GM21381 (cell line): ENCODE data around the gene BCL7C.
A peak's percentile ranks its signal among the peaks of the same experiment; 100 is the strongest.

ENCODE experiments used
- ATAC-seq: cut with Tn5 transposase; IDR thresholded peaks from one replicate; pipeline ENCODE4 v1.9.1; 2021; ENCODE audit warnings: mild to moderate bottlenecking, moderate library complexity; ENCODE audit not compliant: unreplicated experiment

The BCL7C gene

GRCh38 chr16:30922960-30923535 is 29.2 kb upstream of the BCL7C start:
- peak; percentile 64 for ATAC-seq

GRCh38 chr16:30922420-30922959 is 28.6 kb upstream of the BCL7C start:
- peak; percentile 67 for ATAC-seq

- ATAC-seq, result peak; percentile 1
These were observed 28.0 kb upstream of the BCL7C start for GRCh38 chr16:30921748-30922419.

DNA sequence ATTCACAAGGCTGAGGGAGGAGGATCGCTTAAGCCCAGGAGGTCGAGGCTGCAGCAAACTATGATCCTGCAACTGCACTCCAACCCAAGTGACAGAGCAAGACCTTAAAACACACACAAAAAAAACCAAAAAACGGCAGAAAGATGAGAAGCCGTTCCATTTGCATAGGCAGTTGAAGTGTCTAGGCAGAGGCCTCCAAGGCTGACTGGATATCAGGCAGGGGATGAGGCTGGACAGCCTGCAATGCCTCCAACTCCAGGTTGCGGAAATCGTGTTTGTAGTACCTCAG is 27.5 kb upstream of the BCL7C start:
- ATAC-seq, result no peak

DNA sequence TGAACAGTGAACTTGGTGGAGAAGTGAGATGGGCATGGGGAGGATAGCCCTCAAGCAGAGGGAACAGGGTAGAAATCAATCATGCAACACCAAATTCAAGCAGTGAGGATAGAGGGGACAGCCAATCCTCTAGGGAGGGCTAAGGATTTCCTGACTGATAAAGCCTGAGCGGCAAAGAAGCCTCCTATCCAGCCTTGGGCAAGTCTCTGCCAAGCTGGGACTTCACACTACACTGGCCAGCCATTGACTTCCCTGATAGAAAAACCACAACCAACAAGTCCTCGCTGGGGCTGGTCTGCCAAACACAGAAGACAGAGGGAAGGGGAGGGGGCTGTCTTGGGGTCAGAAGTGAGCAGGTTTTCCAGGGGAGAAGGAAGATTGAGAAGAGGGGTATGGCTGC is 27.0 kb upstream of the BCL7C start:
- ATAC-seq, result no peak

GRCh38 chr16:30918614-30919013 is 24.7 kb upstream of the BCL7C start:
- ATAC-seq, result no peak

DNA sequence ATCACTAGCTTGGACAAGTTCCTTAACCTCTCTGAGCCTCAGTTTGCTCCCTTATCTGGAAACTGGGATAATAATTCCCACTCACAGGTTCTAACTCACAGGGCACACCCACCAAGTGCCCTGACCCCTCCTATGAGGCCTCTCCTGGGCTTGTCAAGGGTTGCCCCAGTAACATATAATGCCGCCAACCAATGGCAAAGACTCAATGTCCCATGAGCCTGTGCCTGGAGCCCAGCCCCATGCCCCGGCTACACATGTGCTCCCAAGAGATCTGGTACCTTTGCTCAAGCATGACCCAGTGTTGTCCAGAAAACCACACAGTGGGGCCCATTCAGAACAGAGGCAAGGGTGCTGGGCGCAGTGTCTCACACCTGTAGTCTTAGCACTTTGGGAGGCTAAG is 21.0 kb upstream of the BCL7C start:
- no peak for ATAC-seq

- no peak for ATAC-seq
These were observed 19.0 kb upstream of the BCL7C start for GRCh38 chr16:30912794-30913412.

DNA sequence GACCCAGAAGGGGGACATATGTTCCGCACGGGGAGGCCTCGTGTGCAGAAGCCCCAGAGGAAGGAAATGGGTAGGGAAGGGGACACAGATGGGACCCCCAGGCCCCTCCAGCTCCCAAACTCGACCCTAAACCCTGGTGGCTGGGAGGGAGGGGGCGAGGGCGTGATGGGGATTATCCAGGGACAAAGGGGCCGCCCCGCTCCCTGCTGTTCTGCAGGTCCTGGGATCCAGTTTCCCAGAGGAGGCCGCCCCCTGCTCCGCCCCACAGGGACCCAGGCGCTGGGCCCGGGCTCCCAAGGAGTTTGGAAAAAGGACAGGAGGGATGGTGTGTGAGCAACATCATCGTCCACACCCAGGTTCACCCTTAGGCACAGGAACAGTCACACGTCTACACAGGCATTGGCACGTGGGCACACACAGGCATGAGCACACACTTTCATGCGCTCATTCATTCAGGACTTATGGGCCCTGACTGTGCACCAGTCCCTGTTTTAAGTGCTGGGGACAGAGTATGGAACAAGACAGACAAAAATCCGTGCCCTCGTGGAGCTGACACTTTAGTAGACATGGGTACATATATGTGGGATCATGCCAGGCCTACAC is 16.7 kb upstream of the BCL7C start:
- ATAC-seq, result no peak

GRCh38 chr16:30907064-30907463 is 13.2 kb upstream of the BCL7C start:
- ATAC-seq, result no peak

- no peak for ATAC-seq
These were observed 10.4 kb upstream of the BCL7C start for GRCh38 chr16:30904114-30904780.

DNA sequence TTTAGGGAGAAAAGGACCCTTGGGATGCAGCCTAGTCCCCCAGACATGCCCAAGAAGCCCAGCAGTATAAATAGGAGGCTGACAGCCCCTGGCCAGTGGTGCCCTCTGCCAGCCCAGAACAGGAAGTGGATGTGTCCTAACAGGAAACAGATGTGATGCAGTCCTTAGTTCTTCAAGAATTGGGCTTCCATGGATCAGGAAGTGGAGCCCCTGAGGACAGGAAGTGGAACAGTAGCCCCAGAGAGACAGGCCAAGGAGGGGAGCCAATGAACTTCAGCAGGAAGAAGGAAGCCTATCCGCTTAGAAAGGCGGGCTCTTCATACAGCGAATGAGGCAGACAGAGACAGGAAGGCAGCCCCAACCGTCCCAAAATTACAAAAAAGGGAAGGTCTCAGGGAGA is 9.7 kb upstream of the BCL7C start:
- no peak for ATAC-seq

DNA sequence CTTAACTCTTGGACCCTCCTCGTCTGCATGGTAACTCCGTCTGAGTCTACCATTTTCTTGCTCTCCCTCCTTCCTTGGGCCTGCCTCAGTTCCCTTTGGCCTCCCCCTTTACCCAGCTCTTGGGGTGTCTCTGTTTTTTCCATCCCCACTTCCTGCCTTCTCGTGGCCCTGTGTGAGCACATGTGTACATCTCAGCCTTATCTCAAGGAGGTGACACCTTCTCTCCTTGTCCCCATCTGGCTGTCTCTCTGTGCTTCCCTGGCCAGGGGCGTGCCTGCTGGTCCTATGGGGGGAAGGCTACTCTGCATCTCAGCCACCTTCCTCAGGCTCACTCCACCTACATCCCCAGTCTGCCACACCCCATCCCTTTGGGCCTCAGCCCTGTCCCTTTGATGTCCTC is 9.1 kb upstream of the BCL7C start:
- no peak for ATAC-seq

DNA sequence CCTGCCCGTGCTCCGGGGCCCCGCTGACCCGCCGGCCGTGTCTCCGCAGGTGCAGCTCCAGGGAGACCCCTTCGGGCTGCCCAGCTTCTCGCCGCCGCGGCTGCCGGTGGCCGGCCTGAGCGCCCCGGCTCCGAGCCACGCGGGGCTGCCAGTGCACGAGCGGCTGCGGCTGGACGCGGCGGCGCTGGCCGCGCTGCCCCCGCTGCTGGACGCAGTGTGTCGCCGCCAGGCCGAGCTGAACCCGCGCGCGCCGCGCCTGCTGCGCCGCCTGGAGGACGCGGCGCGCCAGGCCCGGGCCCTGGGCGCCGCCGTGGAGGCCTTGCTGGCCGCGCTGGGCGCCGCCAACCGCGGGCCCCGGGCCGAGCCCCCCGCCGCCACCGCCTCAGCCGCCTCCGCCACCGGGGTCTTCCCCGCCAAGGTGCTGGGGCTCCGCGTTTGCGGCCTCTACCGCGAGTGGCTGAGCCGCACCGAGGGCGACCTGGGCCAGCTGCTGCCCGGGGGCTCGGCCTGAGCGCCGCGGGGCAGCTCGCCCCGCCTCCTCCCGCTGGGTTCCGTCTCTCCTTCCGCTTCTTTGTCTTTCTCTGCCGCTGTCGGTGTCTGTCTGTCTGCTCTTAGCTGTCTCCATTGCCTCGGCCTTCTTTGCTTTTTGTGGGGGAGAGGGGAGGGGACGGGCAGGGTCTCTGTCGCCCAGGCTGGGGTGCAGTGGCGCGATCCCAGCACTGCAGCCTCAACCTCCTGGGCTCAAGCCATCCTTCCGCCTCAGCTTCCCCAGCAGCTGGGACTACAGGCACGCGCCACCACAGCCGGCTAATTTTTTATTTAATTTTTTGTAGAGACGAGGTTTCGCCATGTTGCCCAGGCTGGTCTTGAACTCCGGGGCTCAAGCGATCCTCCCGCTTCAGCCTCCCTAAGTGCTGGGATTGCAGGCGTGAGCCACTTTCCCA is 8.4 kb upstream of the BCL7C start:
- peak; percentile 66 for ATAC-seq

DNA sequence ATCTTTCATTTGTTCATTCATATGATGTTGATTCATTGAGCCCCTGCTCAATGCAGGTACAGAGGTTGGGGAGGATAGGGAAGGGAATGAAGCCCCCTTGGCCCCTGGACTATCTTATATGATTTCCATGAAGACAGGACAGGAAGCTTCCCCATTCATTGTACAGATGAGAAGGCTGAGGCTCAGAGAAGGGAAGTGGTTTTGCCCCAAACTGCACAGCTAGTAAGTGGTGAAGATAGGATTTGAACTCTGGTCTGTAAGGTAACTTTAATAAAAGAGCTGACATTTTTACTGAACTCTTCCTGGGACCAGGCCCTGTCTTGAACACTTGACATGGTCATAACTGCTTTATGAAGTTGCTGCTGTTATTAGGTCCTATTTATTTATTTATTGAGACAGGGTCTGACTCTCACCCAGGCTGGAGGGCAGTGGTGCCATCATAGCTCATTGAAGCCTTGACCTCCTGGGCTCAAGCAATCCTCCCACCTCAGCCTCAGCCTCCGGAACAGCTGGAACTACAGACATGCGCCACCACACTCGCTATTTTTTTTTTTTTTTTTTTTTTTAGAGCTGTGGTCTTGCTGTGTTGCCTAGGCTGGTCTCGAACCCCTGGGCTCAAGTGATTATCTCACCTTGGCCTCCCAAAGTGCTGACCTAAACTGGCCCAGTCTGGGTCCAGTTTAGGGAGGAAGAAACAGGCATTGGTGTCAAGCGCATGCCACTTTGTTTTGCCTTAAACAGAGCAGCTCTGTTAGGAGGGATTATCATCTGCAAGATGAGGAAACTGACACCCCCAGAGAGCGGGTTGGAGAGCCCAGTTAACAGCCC is 7.5 kb upstream of the BCL7C start:
- no peak for ATAC-seq

DNA sequence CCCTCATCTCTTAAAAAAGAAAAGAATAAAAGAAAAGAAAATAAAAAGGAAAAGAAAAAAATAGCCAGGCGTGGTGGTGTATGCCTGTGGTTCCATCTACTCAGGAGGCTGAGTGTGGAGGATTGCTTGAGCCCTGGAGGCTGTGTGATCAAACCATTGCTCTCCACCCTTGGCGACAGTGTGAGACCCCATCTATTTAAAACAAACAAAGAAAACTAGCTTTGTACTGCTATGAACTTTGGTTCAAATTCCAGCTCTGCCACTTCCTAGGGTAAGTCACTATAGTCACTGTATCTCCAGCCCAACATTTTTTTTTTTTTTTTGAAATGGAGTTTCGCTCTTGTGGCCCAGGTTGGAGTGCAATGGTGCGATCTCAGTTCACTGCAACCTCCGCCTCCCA is 6.7 kb upstream of the BCL7C start:
- ATAC-seq, result no peak

DNA sequence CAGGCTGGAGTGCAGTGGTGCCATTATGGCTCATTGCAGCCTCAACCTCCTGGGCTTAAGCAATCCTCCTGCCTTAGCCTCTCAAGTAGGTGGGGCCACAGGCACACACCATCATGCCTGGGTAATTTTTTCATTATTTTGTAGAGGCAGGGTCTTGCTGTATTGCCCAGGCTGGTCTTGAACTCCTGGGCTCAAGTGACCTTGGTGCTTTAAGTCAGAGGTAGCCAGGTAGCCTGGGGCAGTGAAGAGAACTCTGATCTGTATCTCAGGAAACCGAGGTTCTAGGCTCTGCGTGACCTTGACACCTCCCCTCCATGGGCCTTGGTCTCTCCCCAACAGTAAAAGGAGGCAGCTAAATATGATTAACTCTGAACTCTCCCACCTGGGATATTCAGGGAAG is 5.9 kb upstream of the BCL7C start:
- ATAC-seq, result no peak

GRCh38 chr16:30896889-30897733 is 3.2 kb upstream of the BCL7C start:
- peak; percentile 30 for ATAC-seq
